ENCODE measurements around the gene CNKSR1. TPM values are rescaled to one million over a fixed set of nuclear protein-coding genes. Genes with fewer than 3 reads are reported as not detected.
A peak's percentile ranks its signal among the peaks of the same experiment; 100 is the strongest.

Gene CNKSR1
- 1 to 10 TPM; 4.5 to 6.0 TPM for total RNA-seq

GRCh38 chr1:26177182-26177684 lies at the start of gene CNKSR1:
Gene CNKSR1 (plus strand): TSS chr1:26177491. CDS start chr1:26177548, 57 bp downstream.
- peak within 1 kb of the TSS; percentile 79 for H3K4me3 Mint-ChIP-seq
- H3K36me3 Mint-ChIP-seq, result no peaks in the 10 kb centered on the region
- POLR2A ChIA-PET, result interaction anchor here (1.2 kb wide), 1 partner anchor 66 kb away, joined by 3 read pairs; the partner anchor contains the start of gene PDIK1L
- no peak within 1 kb of the TSS for H3K27ac Mint-ChIP-seq
- H3K27me3 Mint-ChIP-seq, result no peaks in the 10 kb centered on the region
- ATAC-seq (ENCODE audit: low read depth), result peak; percentile 69
- no peaks in the 10 kb centered on the region for H3K9me3 Mint-ChIP-seq
- DNase-seq, result no peak
- no peaks in the 10 kb centered on the region for H3K4me1 Mint-ChIP-seq

- ATAC-seq (ENCODE audit: low read depth) (no peak), DNase-seq (no peak)
- POLR2A ChIA-PET, result interaction anchor here (0.7 to 4.2 kb wide), 4 partner anchors 9 to 30 kb away, joined by 4 to 73 read pairs (median 6); partner anchors contain the start of gene PDIK1L
- H3K4me3 Mint-ChIP-seq, result no peak overlapping the region
- peaks cover 3% of the 10 kb centered on the region for H3K27me3 Mint-ChIP-seq
- H3K4me1 Mint-ChIP-seq, result peaks cover 30% of the 10 kb centered on the region
- peaks cover 17% of the 10 kb centered on the region for H3K36me3 Mint-ChIP-seq
- H3K9me3 Mint-ChIP-seq, result peaks cover 1% of the 10 kb centered on the region
- no peak overlapping the region for H3K27ac Mint-ChIP-seq
Measured at GRCh38 chr1:26129778-26130177, 47.5 kb upstream of the CNKSR1 start.

- Mint-ChIP-seq H3K36me3 (peaks cover 13% of the 10 kb centered on the region), H3K27me3 (peaks cover 3% of the 10 kb centered on the region), H3K9me3 (peaks cover 1% of the 10 kb centered on the region), H3K27ac (no peak overlapping the region), H3K4me1 (peaks cover 24% of the 10 kb centered on the region), H3K4me3 (no peak overlapping the region)
- DNase-seq (no peak), ATAC-seq (ENCODE audit: low read depth) (no peak)
- POLR2A ChIA-PET, result interaction anchor here (1.6 kb wide), 1 partner anchor 19 kb away, joined by 6 read pairs; the partner anchor contains the start of gene PDIK1L
Measured at GRCh38 chr1:26130695-26131094, 46.6 kb upstream of the CNKSR1 start.

GRCh38 chr1:26132128-26132833 lies 45.0 kb upstream of the CNKSR1 start:
- H3K4me3 Mint-ChIP-seq, result no peak overlapping the region
- peaks cover 1% of the 10 kb centered on the region for H3K9me3 Mint-ChIP-seq
- H3K27me3 Mint-ChIP-seq, result peaks cover 3% of the 10 kb centered on the region
- DNase-seq (no peak), ATAC-seq (ENCODE audit: low read depth) (no peak)
- H3K27ac Mint-ChIP-seq, result no peak overlapping the region
- POLR2A ChIA-PET, result interaction anchor here (1.5 kb wide), 1 partner anchor 20 kb away, joined by 4 read pairs; the partner anchor contains the start of gene PDIK1L
- peaks cover 11% of the 10 kb centered on the region for H3K36me3 Mint-ChIP-seq
- peaks cover 15% of the 10 kb centered on the region for H3K4me1 Mint-ChIP-seq

- no peak overlapping the region for H3K27ac Mint-ChIP-seq
- DNase-seq, result no peak
Measured at GRCh38 chr1:26132834-26133167, 44.5 kb upstream of the CNKSR1 start.

GRCh38 chr1:26134466-26134865 lies 42.8 kb upstream of the CNKSR1 start:
- no peak for ATAC-seq (ENCODE audit: low read depth)
- no peak overlapping the region for H3K4me3 Mint-ChIP-seq
- H3K27me3 Mint-ChIP-seq, result peaks cover 3% of the 10 kb centered on the region
- peaks cover 1% of the 10 kb centered on the region for H3K9me3 Mint-ChIP-seq
- H3K27ac Mint-ChIP-seq, result no peak overlapping the region
- peaks cover 3% of the 10 kb centered on the region for H3K36me3 Mint-ChIP-seq
- POLR2A ChIA-PET, result no interaction called here
- peaks cover 15% of the 10 kb centered on the region for H3K4me1 Mint-ChIP-seq
- no peak for DNase-seq

More at GRCh38 chr1:26132834-26133167, 44.5 kb upstream of the CNKSR1 start:
- Mint-ChIP-seq H3K36me3 (peaks cover 8% of the 10 kb centered on the region), H3K9me3 (peaks cover 1% of the 10 kb centered on the region), H3K27me3 (peaks cover 3% of the 10 kb centered on the region), H3K4me1 (peaks cover 12% of the 10 kb centered on the region), H3K4me3 (no peak overlapping the region)
- no peak for ATAC-seq (ENCODE audit: low read depth)
- POLR2A ChIA-PET, result interaction anchor here (1.5 kb wide), 1 partner anchor 21 kb away, joined by 4 read pairs; the partner anchor contains the start of gene PDIK1L

GRCh38 chr1:26138974-26139558 lies 38.2 kb upstream of the CNKSR1 start:
- H3K27me3 Mint-ChIP-seq, result peaks cover 7% of the 10 kb centered on the region
- ATAC-seq (ENCODE audit: low read depth), result peak; percentile 95
- H3K9me3 Mint-ChIP-seq, result no peaks in the 10 kb centered on the region
- peak overlapping the region; percentile 82 for H3K27ac Mint-ChIP-seq
- H3K4me1 Mint-ChIP-seq, result peaks cover 14% of the 10 kb centered on the region
- POLR2A ChIA-PET, result interaction anchor here (0.5 to 4.3 kb wide), 13 partner anchors 11 to 364 kb away, joined by 3 to 73 read pairs (median 3); partner anchors contain the start of genes CEP85, HMGN2, PDIK1L and ZNF593
- no peaks in the 10 kb centered on the region for H3K36me3 Mint-ChIP-seq
- H3K4me3 Mint-ChIP-seq, result peak overlapping the region; percentile 72
- no peak for DNase-seq

- POLR2A ChIA-PET, result interaction anchor here (0.7 kb wide), 2 partner anchors 15 to 237 kb away, joined by 3 read pairs; no protein-coding TSS in a partner anchor
- no peaks in the 10 kb centered on the region for H3K9me3 Mint-ChIP-seq
- peaks cover 11% of the 10 kb centered on the region for H3K27me3 Mint-ChIP-seq
- no peak for DNase-seq
- H3K27ac Mint-ChIP-seq, result no peak overlapping the region
- H3K4me1 Mint-ChIP-seq, result peaks cover 19% of the 10 kb centered on the region
- H3K36me3 Mint-ChIP-seq, result no peaks in the 10 kb centered on the region
- ATAC-seq (ENCODE audit: low read depth), result no peak
- no peak overlapping the region for H3K4me3 Mint-ChIP-seq
Measured at GRCh38 chr1:26142159-26142558, 35.1 kb upstream of the CNKSR1 start.

- peak; percentile 68 for DNase-seq
Measured at GRCh38 chr1:26145041-26145959, 32.0 kb upstream of the CNKSR1 start.

GRCh38 chr1:26145960-26146294 lies 31.4 kb upstream of the CNKSR1 start:
- Mint-ChIP-seq H3K4me3 (no peak overlapping the region), H3K36me3 (no peaks in the 10 kb centered on the region), H3K9me3 (no peaks in the 10 kb centered on the region), H3K4me1 (peaks cover 5% of the 10 kb centered on the region), H3K27ac (no peak overlapping the region), H3K27me3 (peaks cover 19% of the 10 kb centered on the region)
- POLR2A ChIA-PET, result interaction anchor here (0.8 to 3.1 kb wide), 3 partner anchors 26 to 42 kb away, joined by 3 to 15 read pairs (median 4); no protein-coding TSS in a partner anchor
- DNase-seq (no peak), ATAC-seq (ENCODE audit: low read depth) (no peak)

More at GRCh38 chr1:26145041-26145959, 32.0 kb upstream of the CNKSR1 start:
- peak; percentile 79 for ATAC-seq (ENCODE audit: low read depth)
- POLR2A ChIA-PET, result interaction anchor here (0.8 to 3.1 kb wide), 9 partner anchors 18 to 90 kb away, joined by 3 to 15 read pairs (median 4); partner anchors contain the start of gene PDIK1L
- Mint-ChIP-seq H3K27me3 (peaks cover 19% of the 10 kb centered on the region), H3K27ac (no peak overlapping the region), H3K4me3 (no peak overlapping the region), H3K4me1 (peaks cover 5% of the 10 kb centered on the region), H3K36me3 (no peaks in the 10 kb centered on the region), H3K9me3 (no peaks in the 10 kb centered on the region)

GRCh38 chr1:26148887-26149286 lies 28.4 kb upstream of the CNKSR1 start:
- Mint-ChIP-seq H3K27ac (no peak overlapping the region), H3K27me3 (peaks cover 29% of the 10 kb centered on the region)
- no peak for ATAC-seq (ENCODE audit: low read depth)

GRCh38 chr1:26153966-26154532 lies 23.2 kb upstream of the CNKSR1 start:
- peaks cover 6% of the 10 kb centered on the region for H3K4me1 Mint-ChIP-seq
- H3K27me3 Mint-ChIP-seq, result peaks cover 48% of the 10 kb centered on the region
- POLR2A ChIA-PET, result no interaction called here
- ATAC-seq (ENCODE audit: low read depth) (no peak), DNase-seq (no peak)
- no peak overlapping the region for H3K27ac Mint-ChIP-seq
- no peaks in the 10 kb centered on the region for H3K9me3 Mint-ChIP-seq
- no peaks in the 10 kb centered on the region for H3K36me3 Mint-ChIP-seq
- H3K4me3 Mint-ChIP-seq, result no peak overlapping the region

More at GRCh38 chr1:26148887-26149286, 28.4 kb upstream of the CNKSR1 start:
- Mint-ChIP-seq H3K4me3 (no peak overlapping the region), H3K9me3 (no peaks in the 10 kb centered on the region), H3K4me1 (peaks cover 5% of the 10 kb centered on the region), H3K36me3 (no peaks in the 10 kb centered on the region)
- POLR2A ChIA-PET, result no interaction called here
- no peak for DNase-seq
